Upper lobe of left lung (tissue), 6 donors: Measurements from ENCODE around the gene SNTB2. TPM values are rescaled to one million over a fixed set of nuclear protein-coding genes. Genes with fewer than 3 reads are reported as not detected.
"Not testable (repeated sequence)": the region's sequence is repeated elsewhere in the genome, so short reads cannot be mapped to it uniquely, and the experiment has no call there.

Experiments used
- ATAC-seq, 2 donors: fragments of 200-7000 bp; cut with Tn5 transposase; one replicate each; pipeline ENCODE4 v1.9.1; 2022; ENCODE audit warnings: mild to moderate bottlenecking in 2 of 2, moderate library complexity in 2 of 2; ENCODE audit not compliant: low FRiP score in 2 of 2
- DNase-seq, 2 donors: peaks; one replicate each; pipeline ENCODE4 v3.0.0-alpha.2; 2019 to 2020
- H3K27ac ChIP-seq, 4 donors: fragments of 200-600 bp; sonication (generic); one replicate each; pipeline ENCODE4 v1.5.1; 2016 to 2019
- H3K27me3 ChIP-seq, 4 donors: fragments of 200-600 bp; sonication (generic); one replicate each; pipeline ENCODE4 v1.5.1; 2017 to 2019
- H3K36me3 ChIP-seq, 4 donors: fragments of 200-600 bp; sonication (generic); one replicate each; pipeline ENCODE4 v1.5.1; 2016 to 2019
- H3K4me1 ChIP-seq, 4 donors: fragments of 200-600 bp; sonication (generic); one replicate each; pipeline ENCODE4 v1.5.1; 2018 to 2019
- H3K4me3 ChIP-seq, 4 donors: fragments of 200-600 bp; sonication (generic); one replicate each; pipeline ENCODE4 v1.5.1; 2017 to 2019; ENCODE audit warnings: mild to moderate bottlenecking in 2 of 4, moderate library complexity in 1 of 4
- H3K9me3 ChIP-seq, 4 donors: fragments of 200-600 bp; sonication (generic); one replicate each; pipeline ENCODE4 v1.5.1; 2018 to 2019
- EP300 ChIP-seq, 4 donors: sonication (generic); formaldehyde crosslinking; IDR thresholded peaks; one replicate each; pipeline ENCODE4 v1.5.1; 2017; ENCODE audit warnings: antibody characterized with exemption in 4 of 4, control low read depth in 2 of 4
- POLR2A ChIP-seq, 4 donors: fragments of 450-650 bp; IDR thresholded peaks; one replicate each; pipeline ENCODE4 v1.5.1; 2016 to 2017; ENCODE audit warnings: antibody characterized with exemption in 4 of 4, mild to moderate bottlenecking in 2 of 4
- POLR2AphosphoS5 ChIP-seq, 2 donors: sonication (generic); formaldehyde crosslinking; IDR thresholded peaks; one replicate each; pipeline ENCODE4 v1.5.1; 2017; ENCODE audit warnings: antibody characterized with exemption in 2 of 2
- WGBS, 2 donors: methylation state at CpG; one replicate each; pipeline ENCODE4 v1.1.5; 2017 to 2018; 5-methylcytosine and 5-hydroxymethylcytosine counted together
- total RNA-seq, 6 donors: library from RNA; depleted of rRNA in 4 of 6; stranded (reverse); fragments of >200 nt in 4 of 6; gene quantifications; one replicate each; pipeline versions ENCODE4 v1.1.0 to v1.2.1, GENCODE V29; 2016 to 2021
- TF ChIP-seq, protein P1 (sequence below), 6 experiments: fragments of 450-650 bp in 4 of 6; fragments of 200-600 bp in 2 of 6; sonication (generic) in 2 of 6; IDR thresholded peaks; one replicate each; pipeline ENCODE4 v1.5.1; 2016 to 2019; ENCODE audit warnings: antibody characterized with exemption in 6 of 6
- donor health status: DM: no; HTN: no; CAD: no; lungs with moderate emphysema.
- donor health status: DM: no; HTN: yes; CAD: no; lungs with severe emphysema.

SNTB2 gene
- total RNA-seq, 6 donors from 2014 or later, result 24.1 to 41.2 (median 30.5) TPM

DNA sequence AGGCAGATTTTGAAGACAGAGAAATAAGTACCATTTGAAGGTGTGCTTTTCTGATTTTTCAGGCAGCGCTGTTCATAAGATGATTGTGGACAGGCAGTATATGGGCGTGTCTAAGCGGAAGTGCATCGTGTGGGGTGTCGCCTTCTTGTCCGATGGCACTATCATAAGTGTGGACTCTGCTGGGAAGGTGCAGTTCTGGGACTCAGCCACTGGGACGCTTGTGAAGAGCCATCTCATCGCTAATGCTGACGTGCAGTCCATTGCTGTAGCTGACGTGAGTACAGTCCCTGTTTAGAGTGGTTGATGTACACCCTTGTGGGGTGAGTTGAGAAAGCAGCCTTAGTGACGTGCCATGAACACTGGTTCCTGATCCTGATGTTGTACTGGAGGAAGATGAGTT lies 43.8 kb upstream of the SNTB2 start:
- 91 to 93% methylated on average over 11 of the region's 11 CpGs for WGBS, 2 donors
- peak in 1 of 2 donors; percentile 40 for ATAC-seq
- TF ChIP-seq, protein P1, sequence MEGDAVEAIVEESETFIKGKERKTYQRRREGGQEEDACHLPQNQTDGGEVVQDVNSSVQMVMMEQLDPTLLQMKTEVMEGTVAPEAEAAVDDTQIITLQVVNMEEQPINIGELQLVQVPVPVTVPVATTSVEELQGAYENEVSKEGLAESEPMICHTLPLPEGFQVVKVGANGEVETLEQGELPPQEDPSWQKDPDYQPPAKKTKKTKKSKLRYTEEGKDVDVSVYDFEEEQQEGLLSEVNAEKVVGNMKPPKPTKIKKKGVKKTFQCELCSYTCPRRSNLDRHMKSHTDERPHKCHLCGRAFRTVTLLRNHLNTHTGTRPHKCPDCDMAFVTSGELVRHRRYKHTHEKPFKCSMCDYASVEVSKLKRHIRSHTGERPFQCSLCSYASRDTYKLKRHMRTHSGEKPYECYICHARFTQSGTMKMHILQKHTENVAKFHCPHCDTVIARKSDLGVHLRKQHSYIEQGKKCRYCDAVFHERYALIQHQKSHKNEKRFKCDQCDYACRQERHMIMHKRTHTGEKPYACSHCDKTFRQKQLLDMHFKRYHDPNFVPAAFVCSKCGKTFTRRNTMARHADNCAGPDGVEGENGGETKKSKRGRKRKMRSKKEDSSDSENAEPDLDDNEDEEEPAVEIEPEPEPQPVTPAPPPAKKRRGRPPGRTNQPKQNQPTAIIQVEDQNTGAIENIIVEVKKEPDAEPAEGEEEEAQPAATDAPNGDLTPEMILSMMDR (IDR thresholded peaks at IDR 0.05), result no peak
- TF ChIP-seq POLR2AphosphoS5 (IDR thresholded peaks at IDR 0.05) (no peak), POLR2A (IDR thresholded peaks at IDR 0.05) (no peak), EP300 (IDR thresholded peaks at IDR 0.05) (no peak)

DNA sequence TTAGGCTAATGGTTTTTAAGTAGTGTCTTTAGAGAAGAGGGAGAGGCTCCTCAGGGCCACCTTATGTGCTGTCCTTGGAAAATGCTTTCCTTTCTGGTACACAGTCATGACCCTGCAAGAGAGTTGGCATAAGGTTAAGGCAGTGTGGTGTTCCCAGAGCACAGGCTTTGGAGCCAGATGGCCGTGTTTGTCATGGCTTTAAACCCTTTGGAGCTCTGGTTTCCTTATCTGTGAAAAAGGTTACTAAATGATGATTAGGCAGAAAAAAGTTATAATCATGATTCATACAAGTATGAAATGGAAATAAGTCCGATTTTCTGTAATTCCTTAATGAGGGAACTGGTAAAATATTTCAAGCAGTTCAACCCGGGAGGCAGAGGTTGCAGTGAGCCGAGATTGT lies 41.3 kb upstream of the SNTB2 start:
- no peak overlapping the region for H3K4me3 ChIP-seq
- no peaks in the 10 kb centered on the region for H3K27me3 ChIP-seq
- no peaks in the 10 kb centered on the region for H3K9me3 ChIP-seq
- ATAC-seq (peak in 1 of 2 donors; percentile 58), DNase-seq (no peak)
- H3K4me1 ChIP-seq, result no peaks in the 10 kb centered on the region
- no peak for TF ChIP-seq POLR2AphosphoS5 (IDR thresholded peaks at IDR 0.05)
- no peak for TF ChIP-seq POLR2A (IDR thresholded peaks at IDR 0.05)
- TF ChIP-seq EP300 (IDR thresholded peaks at IDR 0.05), result no peak
- TF ChIP-seq, protein P1 (IDR thresholded peaks at IDR 0.05), result no peak
- no peak overlapping the region for H3K27ac ChIP-seq
- H3K36me3 ChIP-seq, result peaks cover 0 to 69% (median 32%) of the 10 kb centered on the region in 4 donors
- WGBS, 2 donors, result 84 to 88% methylated on average over 4 of the region's 4 CpGs

More for the DNA sequence above, 43.8 kb upstream of the SNTB2 start:
- H3K27ac ChIP-seq, result no peak overlapping the region
- H3K9me3 ChIP-seq, result no peaks in the 10 kb centered on the region
- no peak for DNase-seq
- no peaks in the 10 kb centered on the region for H3K27me3 ChIP-seq
- peaks cover 0 to 84% (median 41%) of the 10 kb centered on the region in 4 donors for H3K36me3 ChIP-seq
- no peaks in the 10 kb centered on the region for H3K4me1 ChIP-seq
- no peak overlapping the region for H3K4me3 ChIP-seq

DNA sequence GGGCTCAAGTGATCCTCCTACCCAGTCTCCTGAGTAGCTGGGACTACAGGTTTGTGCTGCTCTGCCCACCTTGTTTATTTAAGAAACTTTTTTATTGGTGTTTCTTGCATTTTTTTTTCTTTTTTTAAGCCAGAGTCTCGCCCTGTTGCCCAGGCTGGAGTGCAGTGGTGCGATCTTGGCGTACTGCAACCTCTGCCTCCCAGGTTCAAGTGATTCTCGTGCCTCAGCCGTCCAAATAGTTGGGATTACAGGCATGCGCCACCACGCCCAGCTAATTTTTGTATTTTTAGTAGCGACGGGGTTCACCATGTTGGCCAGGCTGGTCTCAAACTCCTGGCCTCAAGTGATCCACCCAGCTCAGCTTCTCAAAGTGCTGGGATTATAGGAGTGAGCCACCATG lies 37.3 kb upstream of the SNTB2 start:
- not testable (repeated sequence) for H3K4me1 ChIP-seq, H3K27me3 ChIP-seq, H3K27ac ChIP-seq, ATAC-seq, DNase-seq, H3K9me3 ChIP-seq, H3K4me3 ChIP-seq
- H3K36me3 ChIP-seq, result peaks cover 4 to 71% (median 44%) of the 10 kb centered on the region in 4 donors
- 88 to 94% methylated on average over 9 of the region's 9 CpGs for WGBS, 2 donors

DNA sequence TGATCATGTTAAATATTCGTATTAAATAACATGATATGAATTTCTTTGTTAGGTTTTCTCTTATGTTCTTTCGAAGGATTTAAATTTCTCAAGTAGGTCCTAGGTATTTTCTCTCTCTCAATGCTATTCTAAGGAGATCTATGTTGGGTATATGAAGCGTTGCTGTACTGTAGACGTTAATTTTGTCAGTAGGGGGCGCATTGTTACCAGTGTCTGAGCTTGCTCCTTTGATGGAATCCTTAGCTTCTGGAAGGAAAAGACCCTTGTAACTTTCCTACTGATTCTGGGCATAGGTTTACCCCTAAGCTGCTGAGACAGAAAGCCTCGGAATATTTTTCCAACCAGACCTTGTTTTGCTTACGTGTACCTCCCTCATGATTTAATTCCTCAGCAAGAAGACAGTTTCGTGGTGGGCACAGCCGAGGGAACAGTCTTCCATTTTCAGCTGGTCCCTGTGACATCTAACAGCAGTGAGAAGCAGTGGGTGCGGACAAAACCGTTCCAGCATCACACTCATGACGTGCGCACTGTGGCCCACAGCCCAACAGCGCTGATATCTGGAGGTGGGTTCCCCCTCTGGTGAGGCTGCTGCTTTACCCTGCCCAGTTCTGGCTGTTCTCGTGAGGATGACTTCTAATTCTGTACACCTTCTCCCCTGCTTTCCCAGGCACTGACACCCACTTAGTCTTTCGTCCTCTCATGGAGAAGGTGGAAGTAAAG lies 36.7 kb upstream of the SNTB2 start:
- ATAC-seq (peak; percentile 82 to 88), DNase-seq (peak in 1 of 2 donors; percentile 49)
- H3K4me3 ChIP-seq, result no peak overlapping the region
- no peaks in the 10 kb centered on the region for H3K9me3 ChIP-seq
- no peak overlapping the region for H3K27ac ChIP-seq
- no peaks in the 10 kb centered on the region for H3K27me3 ChIP-seq
- H3K4me1 ChIP-seq, result no peaks in the 10 kb centered on the region
- peaks cover 8 to 71% (median 44%) of the 10 kb centered on the region in 4 donors for H3K36me3 ChIP-seq
- TF ChIP-seq, protein P1 (IDR thresholded peaks at IDR 0.05), result peak; percentile 54 to 82 (median 74)
- TF ChIP-seq EP300 (IDR thresholded peaks at IDR 0.05), result no peak
- WGBS, 2 donors, result 58 to 62% methylated on average over 16 of the region's 16 CpGs

DNA sequence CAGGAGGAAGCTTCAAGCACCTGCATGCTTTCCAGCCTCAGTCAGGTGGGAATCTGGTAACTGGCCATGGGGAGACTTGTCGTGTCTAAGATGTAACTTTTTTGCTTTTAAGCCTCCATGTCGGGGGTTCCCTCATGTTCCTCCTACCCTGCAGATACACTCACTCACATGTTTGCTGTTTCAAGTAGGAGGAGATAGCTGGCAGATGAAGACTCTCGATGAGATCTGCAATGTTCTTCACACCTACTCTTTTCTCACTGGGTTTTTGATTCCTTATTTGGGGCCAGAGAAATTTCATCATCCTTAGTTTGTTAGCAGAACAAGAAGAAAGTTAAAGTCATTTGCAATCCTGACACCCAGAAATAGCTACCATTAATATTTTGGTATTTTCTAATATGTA lies 29.8 kb upstream of the SNTB2 start:
- Histone ChIP-seq H3K36me3 (peaks cover 15 to 99% (median 72%) of the 10 kb centered on the region in 4 donors), H3K4me3 (no peak overlapping the region), H3K4me1 (no peaks in the 10 kb centered on the region), H3K9me3 (no peaks in the 10 kb centered on the region), H3K27ac (no peak overlapping the region), H3K27me3 (no peaks in the 10 kb centered on the region)
- no peak for ATAC-seq
- no peak for DNase-seq
- WGBS, 2 donors, result 81 to 89% methylated on average over 3 of the region's 3 CpGs
- TF ChIP-seq POLR2A (IDR thresholded peaks at IDR 0.05), result no peak
- TF ChIP-seq, protein P1 (IDR thresholded peaks at IDR 0.05), result no peak
- no peak for TF ChIP-seq EP300 (IDR thresholded peaks at IDR 0.05)
- TF ChIP-seq POLR2AphosphoS5 (IDR thresholded peaks at IDR 0.05), result no peak
